GM21526 (cell line): ENCODE measurements around the gene ZNF189.
A peak's percentile ranks its signal among the peaks of the same experiment; 100 is the strongest.

Experiments
- ATAC-seq: cut with Tn5 transposase; IDR thresholded peaks from one replicate; pipeline ENCODE4 v1.9.1; 2021; ENCODE audit warnings: moderate library complexity; ENCODE audit not compliant: unreplicated experiment, low FRiP score

Gene ZNF189

DNA sequence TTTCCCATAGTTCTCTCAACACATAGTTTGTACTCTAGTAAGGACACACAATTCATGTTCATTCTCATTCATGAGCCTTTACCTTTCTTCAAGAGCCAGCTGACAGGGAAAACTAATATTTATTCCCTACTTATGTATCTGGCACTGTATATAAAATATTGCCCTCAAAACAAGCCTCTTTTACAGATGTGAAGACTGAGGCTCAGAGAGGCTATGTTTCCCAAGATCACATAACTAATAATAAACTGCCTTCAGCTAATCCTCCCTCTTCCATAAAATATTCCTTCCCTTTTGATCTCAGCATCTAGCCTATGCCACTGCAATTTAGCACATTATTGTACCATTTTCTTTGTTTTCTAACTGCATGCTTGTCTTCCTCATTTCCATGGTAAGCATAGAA, 18.7 kb downstream of the ZNF189 start:
- no peak for ATAC-seq

DNA sequence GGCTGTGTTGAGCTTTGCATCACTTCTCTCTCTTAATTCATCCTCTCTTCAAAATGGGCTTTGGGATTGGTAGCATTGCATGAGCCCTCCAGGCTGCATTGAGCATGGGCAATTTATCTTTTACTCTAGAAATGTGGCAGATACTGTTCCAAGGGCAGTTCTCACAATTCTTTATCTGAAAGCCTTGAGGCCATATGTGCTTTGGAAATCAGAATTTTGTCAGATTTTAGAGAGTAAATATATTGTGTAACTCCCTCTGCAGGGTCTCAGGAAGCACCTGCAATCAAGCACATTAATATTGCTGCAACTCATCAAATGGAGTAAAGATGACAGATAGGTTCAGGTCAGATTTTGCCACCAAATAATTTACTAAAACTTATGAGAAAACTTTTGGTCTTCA, 19.3 kb downstream of the ZNF189 start:
- no peak for ATAC-seq

DNA sequence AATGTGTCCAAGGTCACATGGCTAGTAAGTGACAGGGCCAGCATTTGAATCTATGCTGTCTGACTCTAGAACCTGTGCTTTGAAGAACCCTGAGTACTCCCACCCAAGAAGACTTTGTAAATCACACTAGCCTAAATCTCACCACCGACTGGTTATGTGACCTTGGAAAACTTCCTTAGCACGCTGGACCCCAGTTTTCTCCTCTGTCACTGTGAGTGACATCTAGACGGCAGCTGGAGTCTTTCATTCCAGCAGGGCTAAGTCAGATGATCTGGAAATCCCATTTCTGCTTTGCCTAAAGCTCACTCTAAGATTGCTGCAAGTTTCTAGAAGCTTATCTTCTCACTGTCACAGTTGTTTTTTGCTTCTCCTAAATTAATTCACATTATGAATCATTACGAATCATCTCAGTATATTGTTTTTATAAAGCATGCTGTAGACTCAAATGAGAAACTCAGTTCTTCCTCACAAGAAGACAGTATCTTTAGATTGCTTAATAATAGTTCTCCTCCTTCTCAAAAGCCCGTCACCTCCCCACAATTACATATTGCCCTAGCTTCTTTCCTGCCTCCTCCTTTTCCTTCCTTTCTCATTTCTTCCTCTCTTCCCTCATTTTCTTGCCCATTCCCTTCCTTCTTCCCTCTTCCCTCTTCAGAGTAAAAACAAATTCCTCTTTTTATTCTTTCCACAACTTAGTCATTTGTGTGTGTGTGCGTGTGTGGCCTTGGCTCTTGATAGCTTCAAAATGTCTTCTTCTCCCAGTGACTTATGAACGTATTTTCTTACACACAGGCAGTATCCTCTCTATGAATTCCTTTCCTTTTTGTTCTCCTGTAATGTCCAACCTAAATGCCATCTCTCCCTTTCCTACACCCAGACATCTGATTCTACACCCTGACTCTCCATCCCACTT, 20.1 kb downstream of the ZNF189 start:
- ATAC-seq: no peak

DNA sequence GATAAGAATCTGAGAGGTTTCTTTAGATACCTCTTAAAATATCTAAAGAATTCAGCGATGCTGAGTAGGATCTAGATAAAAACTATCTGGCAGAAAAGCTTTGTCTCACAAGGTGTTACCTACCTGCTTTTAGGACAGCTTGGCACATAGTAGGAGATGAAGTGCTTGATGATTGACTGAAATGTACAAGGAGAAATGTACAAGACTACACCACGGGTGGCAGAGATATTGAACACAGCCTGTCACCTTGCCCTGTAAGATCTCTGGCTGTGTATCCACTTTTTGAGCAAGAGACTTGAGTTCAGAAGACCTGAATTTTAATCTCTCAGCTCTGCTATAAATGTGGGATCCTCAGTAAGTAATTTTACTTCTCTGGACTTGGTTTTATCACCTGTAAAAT, 21.2 kb downstream of the ZNF189 start:
- no peak for ATAC-seq

DNA sequence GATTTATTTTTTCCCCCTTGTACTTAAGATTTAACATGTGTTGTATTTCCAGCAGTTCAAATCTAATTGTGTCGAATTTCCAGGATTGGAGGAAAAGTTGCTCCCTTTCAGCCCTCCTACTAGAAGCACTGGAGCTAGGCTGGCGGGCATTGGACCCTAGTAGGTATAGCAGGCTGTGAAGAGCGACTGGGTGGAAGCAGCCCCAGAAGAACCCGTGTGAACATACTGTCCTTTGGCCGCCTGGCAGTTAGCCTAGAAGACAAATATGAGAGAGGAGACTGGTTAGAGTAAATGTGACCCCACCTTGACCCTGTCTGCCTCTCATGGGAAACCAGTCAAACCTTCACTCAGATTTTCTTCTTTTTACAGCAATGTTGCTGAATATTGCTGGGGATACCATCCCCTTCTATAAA, 23.0 kb downstream of the ZNF189 start:
- no peak for ATAC-seq

DNA sequence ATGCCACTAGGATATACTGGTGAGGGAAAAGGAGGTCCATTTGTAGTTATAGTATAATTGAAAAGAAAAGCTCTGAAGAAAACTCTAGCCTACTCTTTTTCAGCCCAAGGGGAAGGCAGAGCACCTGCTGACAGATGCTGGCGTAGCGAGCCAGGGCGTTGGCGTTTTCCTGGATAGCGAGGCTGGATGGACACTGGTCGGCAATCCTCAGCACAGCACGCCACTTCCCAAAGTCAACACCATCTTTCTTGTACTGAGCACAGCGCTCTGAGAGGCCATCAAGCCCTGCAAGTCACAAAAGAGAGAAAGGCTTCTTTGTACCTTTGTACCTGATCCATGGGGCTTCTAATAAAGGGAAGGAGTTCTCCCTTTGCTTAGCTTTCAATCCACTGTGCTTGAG, 28.7 kb downstream of the ZNF189 start:
- ATAC-seq: no peak

DNA sequence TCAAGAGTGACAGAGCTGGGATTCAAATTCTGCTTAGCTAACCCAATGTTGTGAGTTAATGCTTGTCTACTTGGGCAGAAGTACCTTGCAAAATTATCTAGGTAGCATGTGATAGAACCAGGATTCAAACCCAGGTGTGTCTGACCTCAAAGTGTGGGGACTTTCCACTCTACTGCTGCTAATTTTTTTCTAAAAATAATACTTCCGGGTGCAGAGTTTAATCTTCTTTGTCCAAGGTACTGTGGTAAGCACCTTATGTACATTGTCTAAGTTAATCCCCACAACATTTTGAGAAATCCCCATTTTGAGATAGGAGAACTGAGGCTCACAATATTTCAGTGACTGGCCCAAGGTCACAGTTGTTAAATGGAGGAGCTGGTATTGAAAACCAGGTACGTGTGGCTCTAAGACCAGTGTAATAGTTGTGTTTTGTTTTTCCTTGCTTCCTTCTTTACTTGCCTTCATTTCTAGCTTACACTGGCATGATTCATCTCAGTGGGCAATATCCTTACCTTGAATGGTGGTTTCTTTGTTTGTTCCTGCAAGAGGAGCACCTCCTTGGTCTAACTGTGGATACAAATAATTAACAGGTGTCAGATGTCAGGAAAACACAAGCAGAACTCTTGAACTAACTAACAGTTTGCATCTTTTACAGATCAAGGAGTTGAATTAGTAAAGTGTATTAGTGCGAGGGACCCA, 29.5 kb downstream of the ZNF189 start:
- ATAC-seq: peak; percentile 64

DNA sequence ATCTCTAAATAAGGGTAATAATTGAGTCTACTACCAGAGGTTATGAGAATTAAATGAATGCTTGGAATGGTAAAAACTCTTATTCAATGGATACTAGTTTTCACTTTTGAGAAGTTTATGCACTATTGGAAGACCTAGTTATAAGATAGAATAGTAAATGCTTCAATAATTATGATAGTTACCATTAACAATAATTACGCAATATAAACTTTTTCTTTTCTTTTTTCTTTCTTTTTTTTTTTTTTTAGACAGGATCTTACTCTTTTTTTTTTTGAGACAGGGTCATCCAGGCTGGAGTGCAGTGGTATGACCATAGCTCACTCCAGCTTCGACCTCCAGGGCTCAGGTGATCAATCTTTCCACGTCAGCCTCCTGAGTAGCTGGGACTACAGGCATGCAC, 30.3 kb downstream of the ZNF189 start:
- ATAC-seq: no peak

DNA sequence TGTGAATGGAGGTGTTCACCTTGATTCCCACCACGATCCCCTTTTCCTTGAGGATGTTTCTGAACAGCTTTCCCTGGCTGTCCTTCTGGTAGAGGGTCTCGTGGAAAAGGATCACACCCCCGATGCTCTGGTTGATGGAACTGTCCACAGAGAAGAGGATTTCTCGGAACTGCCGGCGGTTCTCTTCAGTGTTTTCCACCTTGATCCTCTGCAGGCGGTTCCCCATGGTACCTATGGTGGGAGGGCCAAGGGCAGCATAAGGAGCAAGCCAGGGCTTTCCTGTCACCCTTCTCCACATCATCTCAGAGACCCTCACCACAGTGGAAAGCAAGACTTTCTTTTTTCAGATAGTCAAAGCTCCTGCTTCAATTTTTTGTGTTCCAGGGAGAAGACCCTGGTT, 31.1 kb downstream of the ZNF189 start:
- ATAC-seq: no peak

DNA sequence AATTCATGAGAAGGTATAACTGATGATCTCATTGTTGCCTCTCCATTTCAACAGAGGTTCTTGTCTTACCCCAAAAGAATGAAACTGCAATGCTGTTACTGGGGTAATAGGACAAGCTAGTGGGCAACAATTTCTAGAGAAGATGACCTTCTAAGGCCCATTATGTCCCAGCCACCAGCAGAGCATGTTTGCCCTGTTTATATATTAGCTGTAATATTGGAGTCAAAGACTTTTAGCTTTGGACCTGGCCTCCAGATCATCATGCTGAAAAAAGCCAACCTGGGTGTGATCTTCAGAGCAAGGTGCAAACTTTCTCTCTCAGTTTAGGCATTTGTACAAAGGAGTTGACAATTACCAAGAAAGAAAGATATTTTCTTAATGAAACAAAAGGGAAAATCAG, 33.5 kb downstream of the ZNF189 start:
- ATAC-seq: no peak

DNA sequence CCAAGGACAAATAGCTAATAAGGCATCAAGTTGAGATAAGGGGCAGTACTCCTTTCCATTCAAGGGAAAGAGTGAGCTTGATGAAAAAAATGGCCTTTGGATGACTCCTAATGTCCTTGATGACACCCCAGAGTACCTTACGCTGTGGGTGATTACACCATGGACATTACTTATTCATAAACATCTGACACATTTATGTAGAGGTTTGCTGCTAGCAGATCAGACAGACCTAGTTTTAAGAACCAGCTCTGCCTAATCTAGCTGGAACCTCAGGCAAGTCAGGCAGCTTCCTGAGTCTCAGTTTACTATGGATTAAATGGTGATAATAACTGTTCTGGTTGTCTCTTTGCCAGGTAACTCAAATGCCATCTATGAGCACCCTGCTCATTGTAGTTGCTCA, 34.1 kb downstream of the ZNF189 start:
- ATAC-seq: no peak

DNA sequence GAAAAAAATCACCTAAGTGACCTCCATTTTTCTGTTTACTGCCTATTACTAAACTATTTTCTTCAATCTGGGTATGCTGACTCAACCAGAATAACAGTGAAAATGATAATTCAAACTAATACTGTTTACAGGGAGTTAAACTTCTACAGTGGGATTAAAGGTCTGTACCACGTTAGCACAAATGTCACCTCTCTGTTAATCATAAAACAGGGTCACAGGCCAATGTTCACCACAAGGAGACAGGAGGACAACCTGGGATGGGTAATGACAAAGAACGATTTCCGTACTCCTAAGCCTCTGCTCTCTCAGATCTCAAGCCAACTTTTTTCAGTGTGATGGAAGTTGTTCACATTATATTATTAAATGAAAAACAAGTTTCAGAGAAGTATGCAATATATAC, 34.6 kb downstream of the ZNF189 start:
- no peak for ATAC-seq

DNA sequence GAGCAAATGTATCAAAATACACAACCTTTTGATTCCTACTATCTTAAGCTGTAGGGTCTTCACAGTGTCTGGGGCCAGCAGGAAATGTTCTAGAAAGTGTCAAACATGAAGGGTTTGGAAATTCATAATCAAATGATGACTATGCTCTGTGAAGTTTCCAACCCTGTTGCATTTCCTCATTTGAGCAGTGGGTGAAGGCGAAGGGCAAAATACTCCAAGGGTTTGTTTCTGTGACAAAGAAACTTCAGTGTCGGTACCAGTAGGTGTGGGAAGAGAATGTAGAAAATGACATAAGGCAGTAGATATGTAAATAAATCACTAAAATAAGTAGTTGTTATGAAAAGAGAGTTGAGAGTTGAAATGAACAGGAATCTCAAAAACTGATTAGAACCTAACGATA, 36.3 kb downstream of the ZNF189 start:
- no peak for ATAC-seq

DNA sequence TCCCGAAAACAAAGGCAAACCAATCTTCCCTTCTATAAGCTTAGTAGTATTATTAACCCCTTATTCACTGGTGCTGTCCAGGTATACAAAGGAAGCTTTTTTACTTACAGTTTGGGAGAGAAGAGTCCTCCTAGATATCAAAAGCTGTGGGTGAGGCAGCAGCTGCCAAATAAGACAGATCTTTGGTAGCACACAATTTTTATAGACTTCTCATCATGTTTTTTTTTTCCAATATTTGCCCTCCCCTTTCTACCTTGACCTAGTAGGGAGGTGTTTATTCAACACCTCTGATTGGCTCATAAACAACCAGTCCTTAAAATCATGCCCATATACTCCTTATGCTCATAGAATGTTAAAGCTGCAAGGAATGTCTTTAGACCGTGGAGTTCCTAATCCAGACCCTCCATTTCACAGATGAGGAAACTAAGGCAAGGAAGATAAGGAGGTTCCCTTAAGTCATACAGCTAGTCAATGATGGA, 37.0 kb downstream of the ZNF189 start, which contains the start of gene ALDOB:
ALDOB (minus strand) TSS at position 174 of the 479 bp plus-strand sequence. CDS start 4,887 bp downstream, outside the sequence.
- no peak for ATAC-seq

DNA sequence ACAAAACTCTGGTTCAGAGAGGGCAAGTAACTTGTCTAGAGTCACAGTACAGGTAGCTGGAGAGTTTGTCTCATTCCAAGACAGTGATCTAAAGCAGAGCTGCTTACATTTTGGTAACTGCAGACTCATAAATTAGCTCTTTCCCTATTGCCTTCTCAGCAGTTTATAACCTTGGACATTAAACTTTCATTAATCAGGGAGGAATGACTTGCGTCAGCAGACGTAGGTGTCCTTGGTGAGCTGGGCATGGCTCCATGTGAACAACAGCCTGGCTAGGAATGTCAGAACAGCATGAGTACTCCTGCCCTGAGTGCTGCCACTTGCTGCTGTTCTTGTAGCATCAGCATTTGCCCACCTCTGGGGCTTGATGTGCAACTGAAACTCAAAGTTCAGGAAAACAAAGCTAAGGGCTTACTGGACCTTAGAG, 39.2 kb downstream of the ZNF189 start:
- no peak for ATAC-seq

DNA sequence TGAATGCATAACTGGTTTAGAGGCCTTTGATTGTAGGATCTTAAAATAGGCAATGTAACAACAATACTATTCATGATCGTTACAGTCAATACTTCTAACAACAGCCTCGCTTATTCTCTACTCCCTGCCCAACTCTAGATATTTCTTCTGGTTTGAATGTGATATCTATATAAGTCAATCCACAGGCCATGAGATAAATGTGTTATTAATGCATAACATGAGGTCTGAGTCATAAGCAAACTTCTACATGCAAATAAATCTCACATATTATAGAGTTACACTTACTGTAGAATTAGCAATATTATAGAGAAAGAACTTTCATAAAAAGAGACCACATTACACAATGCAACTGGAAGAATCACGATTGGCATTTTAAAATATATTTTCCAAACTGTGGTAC, 39.9 kb downstream of the ZNF189 start:
- no peak for ATAC-seq

DNA sequence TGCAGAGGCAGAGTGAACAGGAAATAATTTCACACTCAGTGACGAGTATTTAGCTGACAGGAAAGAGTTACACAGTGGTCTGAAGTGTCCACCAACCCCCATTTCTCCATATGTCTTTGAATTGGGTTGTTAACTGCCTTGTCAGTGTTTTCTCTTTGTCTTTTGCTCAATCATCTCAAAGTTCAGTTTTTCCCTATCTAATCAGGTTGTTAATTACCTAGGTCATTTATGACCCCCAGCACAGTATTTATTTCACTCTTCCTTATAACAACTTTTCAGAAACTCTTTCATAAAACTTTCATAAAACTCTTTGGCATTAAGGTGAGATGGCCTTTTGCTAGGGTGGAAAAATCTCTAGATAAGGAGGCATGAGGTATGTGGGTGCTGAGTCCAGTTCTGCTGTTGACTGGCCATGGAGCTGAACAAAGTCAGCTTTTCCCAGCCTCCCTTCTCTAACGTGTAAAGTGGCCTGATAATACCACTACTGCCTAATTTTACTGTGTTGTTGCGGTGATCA, 42.1 kb downstream of the ZNF189 start:
- ATAC-seq: no peak

DNA sequence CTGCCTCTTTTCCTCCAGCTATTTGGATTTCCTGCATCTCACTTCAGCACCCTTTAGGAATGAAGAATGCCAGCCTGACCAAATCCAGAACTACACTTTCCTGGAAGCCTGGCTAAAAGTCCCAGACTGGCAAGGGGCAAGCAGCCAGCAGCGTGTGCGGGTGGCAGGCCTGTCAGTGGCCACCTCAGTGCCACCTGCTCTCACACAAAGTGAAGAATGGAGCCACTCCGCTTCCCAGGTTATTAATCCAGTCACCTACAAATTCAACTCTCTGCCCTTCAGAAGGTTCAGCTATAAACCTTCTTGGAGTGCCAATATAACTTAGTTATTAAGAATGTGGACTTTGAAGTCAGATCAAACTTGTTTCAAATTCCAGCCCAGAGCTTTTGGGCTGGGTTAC, 43.7 kb downstream of the ZNF189 start:
- ATAC-seq: no peak

DNA sequence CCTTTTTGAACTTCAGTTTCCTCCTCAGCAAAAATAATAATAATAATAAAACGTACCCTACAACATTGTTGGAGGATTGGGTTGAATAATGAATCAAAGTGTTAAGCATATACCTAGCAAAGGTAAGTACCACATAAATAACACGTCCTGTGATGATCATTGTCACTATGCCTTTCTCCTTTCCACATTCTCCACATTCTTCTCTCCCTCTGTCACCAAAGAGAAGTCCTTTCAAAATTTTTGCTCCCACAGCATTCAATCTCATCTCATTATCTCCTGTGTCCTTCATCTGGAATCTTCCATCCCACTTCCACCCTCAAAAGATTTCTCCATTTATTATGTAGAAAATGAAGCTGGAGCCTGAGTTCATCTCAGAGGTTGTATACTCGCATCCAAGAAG, 44.1 kb downstream of the ZNF189 start:
- no peak for ATAC-seq

DNA sequence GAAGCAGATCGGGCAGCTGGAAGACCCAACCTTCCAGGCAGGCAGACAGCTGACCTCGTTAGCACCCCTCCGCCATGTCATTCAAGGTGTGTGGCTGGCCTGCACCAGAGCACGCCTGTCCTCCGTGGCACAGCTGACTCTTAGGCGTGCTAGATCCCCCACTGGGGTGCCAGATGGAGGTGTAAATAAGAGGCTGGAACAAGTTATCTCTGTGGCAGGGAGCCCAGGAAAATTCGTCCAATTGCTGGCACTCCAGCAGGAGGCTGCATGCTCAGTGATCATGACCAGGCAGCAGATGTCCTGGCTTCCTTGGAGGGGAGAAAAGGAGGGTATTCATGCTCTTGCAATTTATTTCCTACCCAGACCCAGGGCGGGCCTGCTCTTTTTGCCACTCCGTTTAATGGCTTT, 44.7 kb downstream of the ZNF189 start:
- no peak for ATAC-seq

DNA sequence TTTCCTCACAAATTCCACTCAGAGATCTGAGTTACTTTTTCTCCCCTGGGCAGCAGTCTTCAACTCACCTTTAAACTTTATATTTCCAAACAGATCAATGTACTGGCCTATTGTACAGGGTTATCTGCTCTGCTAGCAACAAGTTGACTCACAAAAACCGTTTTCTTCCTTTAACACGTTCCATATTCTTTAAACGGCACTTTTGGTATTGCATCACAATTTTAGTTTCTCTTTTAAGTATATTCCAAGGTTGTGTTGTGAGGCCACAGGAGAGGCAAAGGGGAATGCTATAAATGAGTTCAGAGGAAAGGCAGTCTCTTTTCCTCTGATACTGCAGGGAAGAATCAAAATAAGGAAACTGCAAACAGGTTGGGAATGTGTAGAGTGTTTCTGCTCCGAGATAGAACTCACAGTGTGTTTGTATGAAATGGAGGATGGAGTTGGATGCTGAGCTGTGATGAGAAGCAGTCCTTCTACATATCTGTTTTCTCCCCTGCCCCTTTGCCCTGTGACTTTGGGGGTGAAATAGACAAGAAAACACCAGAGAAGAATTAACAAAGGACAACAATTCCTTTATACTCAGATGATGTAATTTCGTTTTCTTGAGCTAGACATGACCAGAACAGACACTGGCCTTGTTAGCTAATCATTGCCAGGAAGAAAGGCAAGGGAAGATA, 46.8 kb downstream of the ZNF189 start:
- ATAC-seq: no peak
